ENCODE measurements around the gene STK4.

GRCh38 chr20:45037635-45038034, 71.3 kb downstream of the STK4 start:
- TF ChIP-seq, protein P1, sequence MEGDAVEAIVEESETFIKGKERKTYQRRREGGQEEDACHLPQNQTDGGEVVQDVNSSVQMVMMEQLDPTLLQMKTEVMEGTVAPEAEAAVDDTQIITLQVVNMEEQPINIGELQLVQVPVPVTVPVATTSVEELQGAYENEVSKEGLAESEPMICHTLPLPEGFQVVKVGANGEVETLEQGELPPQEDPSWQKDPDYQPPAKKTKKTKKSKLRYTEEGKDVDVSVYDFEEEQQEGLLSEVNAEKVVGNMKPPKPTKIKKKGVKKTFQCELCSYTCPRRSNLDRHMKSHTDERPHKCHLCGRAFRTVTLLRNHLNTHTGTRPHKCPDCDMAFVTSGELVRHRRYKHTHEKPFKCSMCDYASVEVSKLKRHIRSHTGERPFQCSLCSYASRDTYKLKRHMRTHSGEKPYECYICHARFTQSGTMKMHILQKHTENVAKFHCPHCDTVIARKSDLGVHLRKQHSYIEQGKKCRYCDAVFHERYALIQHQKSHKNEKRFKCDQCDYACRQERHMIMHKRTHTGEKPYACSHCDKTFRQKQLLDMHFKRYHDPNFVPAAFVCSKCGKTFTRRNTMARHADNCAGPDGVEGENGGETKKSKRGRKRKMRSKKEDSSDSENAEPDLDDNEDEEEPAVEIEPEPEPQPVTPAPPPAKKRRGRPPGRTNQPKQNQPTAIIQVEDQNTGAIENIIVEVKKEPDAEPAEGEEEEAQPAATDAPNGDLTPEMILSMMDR (IDR thresholded peaks at IDR 0.05): no peak
- no peak for TF ChIP-seq POLR2A (IDR thresholded peaks at IDR 0.05)

All from testis (tissue), 2 donors.